ENCODE data around the gene AFG3L2.
A peak's percentile ranks its signal among the peaks of the same experiment; 100 is the strongest.
"Not testable (repeated sequence)": the region's sequence is repeated elsewhere in the genome, so short reads cannot be mapped to it uniquely, and the experiment has no call there.

Gene AFG3L2

DNA sequence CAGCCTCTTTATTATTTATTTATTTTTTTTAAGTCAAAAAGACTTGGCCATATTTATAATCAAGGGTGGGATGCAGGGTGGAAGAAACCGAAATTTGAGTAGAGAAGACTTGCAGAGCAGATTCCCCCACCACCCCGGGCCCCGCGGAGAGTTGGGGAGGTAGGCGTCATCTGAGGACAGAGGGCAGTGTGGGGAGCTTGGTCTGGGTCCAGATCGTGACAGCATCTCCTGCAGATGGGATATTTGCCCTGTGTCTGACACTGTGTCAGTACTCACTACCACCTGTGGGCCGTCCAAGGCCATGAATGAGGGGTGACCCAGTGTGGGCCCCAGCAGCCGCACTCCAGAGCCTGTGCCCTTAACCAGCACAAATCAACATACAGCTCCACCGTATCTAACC is 20.2 kb upstream of the AFG3L2 start:
- DNase-seq (ENCODE audit: low read depth, low spot score) = no peak

DNA sequence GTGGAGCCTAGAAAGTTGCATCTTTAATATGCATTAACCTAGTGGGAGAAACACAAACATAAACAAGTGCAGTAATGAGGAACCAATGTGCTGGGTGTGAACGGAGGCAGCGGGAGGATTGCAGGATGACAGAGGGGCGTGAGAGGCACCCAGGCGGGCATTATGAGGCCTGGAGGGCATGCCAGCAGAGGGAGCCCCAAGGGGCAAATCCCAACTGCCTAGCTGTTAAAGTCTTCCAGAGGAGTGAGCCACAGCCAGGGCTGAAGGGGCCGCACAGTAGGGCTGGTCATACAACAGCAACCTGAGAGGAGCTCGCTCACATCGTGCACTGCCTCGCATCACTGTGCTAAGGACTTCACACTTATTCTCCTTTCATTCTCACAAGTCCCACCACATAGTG is 17.4 kb upstream of the AFG3L2 start:
- DNase-seq (ENCODE audit: low read depth, low spot score) = no peak

DNA sequence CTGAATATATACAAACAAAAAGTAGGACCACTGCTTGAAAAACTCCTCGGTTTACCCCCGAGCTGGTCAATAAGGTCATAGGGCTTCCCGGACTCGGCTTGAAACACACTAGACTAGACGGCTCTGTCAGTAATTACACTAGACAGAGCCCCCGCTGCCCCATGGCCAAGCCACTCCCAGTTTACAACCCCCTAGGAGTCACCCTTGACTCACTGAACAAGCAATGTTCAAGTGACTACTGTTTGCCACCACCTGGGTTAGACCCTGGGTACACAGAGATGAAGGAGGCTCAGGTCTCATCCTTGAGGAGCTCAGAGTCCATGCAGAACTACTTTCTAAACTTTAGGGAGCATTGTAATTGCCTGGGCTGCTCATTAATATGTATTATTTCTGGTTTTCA is 17.0 kb upstream of the AFG3L2 start:
- DNase-seq (ENCODE audit: low read depth, low spot score) = no peak

DNA sequence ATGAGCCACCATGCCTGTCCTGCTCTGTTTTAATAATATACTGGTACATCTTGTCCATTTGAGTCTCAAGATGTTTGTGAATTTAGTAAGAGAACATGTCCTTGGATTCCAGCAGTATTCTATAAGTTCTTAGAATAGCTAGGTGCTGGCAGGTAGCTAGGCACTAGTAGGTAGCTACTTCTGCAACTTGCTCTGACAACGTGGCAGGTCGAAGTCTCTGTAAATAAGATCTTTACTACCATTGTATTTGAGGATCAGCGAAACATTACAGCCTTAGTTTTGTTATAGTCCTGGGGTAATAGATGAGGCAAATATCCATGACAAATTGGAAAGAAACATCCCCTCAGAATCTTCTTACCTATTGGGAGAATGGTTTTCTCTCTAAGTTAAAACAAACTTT is 16.5 kb upstream of the AFG3L2 start:
- no peak for DNase-seq (ENCODE audit: low read depth, low spot score)

DNA sequence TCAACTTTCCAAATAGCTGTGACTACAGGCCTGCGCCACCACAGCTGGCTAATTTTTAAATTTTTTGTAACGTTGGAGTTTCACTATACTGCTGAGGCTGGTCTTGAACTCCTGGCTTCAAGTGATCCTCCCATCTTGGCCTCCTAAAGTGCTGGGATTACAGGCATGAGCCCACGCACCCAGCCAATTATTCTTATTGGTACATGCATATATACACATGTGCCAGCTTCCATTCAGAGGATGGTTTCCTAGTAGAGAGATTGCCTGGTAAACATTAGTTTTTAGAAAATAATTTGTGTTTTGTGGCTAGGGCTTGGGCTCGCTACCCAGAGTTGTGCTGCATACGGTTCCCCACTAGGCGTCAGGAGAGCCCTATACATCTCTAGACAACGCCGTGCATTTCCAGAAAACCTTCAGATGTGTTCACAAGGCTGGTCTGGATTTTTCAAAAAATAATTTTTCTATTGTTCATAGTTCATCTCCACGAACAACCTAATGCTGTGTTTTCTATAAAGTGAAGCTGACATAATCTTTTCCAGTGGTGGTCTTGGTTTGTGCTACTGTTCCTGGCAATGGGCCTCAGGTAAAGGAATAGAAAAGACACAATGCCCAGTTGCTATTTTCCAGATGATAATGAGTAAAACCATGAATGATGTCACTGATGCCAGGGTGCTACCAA is 14.6 kb upstream of the AFG3L2 start:
- DNase-seq (ENCODE audit: low read depth, low spot score) = peak; percentile 46

DNA sequence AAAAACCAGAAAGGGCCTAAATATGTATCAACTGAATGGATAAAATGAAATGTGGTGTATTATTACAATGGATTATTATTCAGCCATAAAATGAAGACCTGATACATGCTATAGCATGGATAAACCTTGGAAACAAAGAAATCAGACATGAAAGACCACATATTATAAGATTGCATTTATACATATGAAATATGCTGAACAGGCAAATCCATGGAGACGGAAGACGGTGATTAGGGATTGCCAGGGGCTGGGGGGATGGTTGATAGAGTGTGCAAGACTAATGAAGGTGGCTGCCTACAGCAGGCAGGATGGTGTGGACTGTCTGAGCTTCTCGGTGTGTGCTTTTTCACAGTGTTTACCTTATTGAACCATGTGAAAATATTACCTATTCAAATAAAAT is 11.4 kb upstream of the AFG3L2 start:
- DNase-seq (ENCODE audit: low read depth, low spot score) = no peak

DNA sequence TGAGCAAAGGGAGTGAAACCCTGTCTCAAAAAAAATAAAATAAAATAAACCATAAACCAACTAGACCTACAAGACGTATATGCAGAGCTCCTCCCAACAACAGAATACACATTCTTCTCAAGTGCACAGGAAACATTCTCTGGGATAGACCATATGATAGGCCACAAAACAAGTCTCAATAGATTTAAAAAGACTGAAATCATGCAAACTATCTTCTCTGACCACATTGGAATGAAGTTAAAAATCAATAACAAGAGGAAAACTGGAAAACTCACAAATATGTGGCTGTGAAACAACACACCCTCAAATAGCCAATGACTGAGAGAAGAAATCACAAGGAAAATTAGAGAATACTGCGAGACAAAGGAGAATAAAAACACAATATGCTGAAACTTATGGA is 7.2 kb upstream of the AFG3L2 start:
- DNase-seq (ENCODE audit: low read depth, low spot score) = no peak

DNA sequence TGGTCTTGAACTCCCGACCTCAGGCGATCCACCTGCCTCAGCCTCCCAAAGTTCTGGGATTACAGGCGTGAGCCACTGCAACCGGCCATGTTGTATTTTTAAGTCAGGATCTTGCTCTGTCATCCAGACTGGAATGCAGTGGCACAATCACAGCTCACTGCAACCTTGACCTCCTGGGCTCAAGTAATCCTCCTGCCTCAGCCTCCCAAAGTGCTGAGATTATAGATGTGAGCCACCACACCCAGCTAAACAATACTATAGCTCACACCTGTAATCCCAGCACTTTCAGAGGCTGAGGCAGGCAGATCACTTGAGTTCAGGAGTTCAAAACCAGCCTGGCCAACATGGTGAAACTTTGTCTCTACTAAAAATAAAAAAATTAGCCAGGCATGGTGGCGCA is 6.7 kb upstream of the AFG3L2 start:
- DNase-seq (ENCODE audit: low read depth, low spot score) = not testable (repeated sequence)

DNA sequence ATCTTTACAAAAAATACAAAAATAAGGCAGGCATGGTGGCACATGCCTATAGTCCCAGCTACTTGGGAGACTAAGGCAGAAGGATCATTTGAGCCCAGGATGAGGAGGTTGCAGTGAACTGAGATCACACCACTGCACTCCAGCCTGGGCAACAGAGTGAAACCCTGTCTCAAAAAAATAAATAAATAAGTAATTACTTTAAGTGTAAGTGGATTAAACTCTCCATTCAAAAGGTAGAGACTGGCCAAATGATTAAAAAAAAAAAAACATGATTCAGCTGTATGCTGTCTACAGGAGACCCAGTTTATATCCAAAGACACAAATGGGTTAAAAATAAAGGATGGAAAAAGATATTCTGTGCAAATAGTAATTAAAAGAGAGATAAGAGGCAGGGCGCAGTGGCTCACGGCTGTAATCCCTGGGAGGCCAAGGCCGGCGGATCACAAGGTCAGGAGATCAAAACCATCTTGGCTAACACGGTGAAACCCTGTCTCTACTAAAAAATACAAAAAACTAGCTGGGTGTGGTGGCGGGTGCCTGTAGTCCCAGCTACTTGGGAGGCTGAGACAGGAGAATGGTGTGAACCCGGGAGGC is 5.3 kb upstream of the AFG3L2 start:
- DNase-seq (ENCODE audit: low read depth, low spot score) = not testable (repeated sequence)

DNA sequence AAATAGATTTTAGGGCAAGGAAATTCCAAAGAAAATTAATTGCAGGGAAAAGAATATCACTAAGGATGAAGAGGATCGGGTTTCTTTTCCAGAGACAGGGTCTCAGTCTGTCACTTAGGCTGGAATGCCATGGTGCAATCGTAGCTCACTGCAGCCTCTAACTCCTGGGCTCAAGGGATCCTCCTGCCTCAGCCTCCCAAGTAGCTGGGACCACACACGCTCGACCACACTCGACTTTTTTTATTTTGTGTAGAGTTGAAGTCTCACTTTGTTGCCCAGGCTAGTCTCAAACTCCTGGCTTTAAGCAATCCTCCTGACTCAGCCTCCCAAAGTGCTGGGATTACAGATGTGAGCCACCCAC is 1.2 kb upstream of the AFG3L2 start:
- peak; percentile 52 for DNase-seq (ENCODE audit: low read depth, low spot score)

DNA sequence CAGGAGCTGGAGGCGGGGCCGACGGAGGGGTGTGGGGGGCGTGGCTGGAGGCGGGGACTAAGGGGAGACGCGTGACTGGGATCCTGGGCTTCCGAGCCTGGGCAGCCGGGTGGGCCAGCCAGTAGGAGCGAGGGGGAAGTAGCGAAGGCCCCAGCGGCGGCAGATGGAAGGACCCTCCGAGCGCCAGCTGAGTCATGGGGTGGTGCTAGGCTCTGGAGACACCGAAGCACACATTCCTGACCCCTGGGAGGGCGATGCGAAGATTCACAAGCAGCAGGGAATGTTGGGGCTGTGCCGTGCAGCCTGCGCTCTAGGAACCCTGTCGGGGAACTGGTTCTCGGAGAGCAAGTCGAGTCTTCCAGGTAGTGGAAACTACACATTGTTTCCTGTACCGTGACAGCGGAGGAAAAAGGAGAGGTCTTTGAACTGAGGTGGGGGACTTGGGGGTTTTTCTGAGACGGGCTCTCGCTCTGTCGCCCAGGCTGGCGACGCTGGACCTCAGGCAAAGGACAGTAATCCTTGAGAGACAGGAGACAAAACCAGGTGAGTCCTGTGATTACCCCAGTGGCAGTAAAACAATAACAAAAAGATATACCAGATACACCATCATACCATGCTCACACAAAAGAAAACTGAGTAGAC is 650 bp upstream of the AFG3L2 start:
- peak; percentile 100 for DNase-seq (ENCODE audit: low read depth, low spot score)

DNA sequence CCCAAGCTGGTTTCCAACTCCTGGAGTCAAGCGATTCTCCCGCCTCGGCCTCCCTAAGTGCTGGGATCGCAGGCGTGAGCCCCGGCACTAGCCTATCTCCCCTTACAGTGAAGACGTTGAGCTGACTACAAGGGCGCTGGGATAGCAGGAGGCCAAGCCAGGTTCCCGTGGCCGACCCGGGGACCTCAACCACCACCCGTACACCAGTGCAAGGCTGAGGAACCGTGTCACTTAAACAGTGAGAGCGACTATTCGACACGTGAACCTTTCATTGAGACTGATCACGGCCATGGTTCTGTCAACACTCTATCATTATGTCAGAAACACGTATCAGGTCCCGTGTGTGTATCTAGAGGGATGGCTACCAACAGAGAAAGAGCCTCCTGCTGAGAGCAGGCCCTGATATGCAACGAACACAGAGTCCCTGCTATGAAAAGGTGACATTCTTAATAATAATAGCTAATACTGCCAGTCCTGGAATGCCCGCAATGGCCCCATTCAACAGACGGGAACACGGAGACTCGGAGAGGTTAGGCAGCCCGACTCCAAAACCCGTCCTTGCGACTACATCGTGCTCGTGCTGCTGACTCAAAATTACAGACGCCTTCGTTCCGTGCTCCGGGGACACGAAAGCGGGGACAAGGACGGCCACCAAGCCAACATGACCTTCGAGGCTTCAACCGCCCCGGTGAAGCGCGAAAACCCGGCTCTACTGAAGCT is 833 bp downstream of the AFG3L2 start:
- peak; percentile 54 for DNase-seq (ENCODE audit: low read depth, low spot score)

DNA sequence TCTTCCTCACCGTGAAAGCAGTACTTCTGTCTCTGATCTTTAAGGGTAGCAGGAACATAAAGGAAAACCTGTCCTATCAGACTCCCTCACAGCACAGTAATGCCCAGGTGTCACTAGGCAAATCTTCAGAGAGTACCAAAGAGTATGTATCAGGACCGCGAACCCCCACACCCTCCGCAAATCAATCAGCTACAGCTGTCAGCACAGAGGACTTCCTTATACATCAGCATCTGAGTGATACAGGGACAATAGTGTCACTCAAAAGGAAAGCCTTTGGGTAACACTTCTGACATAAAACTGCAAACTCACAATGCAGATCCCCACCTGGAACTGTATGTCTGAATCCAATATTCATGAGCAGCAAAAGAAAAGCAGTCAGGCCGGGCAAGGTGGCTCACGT is 2.6 kb downstream of the AFG3L2 start:
- DNase-seq (ENCODE audit: low read depth, low spot score) = no peak

DNA sequence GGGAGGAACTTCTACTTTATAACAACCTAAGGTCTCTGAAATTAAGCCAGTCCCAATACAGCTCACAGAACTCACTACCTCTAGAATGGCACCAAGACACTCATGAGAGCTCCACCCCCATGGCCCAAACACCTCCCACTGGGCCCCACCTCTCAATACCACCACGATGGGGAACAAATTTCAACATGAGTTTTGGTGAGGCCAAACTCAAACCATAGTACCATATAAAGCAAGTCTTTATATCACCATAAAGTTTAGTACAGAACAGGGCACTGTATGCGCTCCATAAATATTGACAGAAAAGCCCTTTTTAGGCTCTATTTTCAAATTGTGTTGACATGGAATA is 3.3 kb downstream of the AFG3L2 start:
- no peak for DNase-seq (ENCODE audit: low read depth, low spot score)

DNA sequence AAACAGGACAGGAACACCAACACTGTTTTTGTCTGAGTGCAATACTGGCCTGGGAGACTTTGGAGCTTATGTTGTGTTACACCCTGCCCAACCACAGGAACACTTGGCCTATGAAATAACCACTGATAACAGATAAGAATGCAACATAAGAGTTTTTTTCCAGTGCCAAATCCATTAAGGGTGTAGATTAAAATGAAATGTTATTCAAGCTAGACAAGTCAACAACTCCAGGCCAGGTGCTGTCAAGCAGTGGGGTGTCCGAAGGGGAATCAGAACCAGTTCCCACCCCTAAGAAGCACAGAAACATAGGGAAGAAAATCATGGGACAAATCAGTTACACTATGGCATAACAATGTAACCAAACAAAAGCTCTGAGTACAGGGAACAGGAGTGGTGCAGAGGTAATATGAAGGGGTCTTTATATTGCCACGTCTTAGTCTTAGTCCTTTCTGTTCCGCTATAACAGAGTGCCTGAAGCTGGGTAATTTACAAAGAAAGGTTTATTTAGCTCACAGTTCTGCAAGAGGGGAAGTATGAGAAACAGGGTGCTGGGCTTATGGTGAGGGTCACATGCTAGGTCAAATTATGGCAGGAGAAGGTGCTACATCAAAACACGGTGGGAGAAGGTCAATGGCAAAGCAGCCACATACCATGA is 3.8 kb downstream of the AFG3L2 start:
- no peak for DNase-seq (ENCODE audit: low read depth, low spot score)

DNA sequence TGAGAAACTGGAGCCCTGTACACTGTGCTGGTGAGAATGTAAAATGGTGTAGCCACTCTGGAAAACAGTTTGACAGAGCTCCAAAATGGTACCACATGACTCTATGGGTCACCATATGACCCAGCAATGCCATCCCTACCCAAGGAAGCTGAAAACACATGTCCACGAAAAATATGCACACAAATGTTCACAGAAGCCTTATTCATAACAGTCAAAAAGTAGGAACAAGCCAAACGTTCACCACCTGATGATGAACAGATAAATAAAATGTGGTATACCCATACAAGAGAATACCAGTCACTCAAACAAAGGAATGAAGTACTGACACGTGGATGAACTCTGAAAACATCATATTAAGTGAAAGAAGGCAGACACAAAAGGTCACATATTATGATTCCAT is 4.6 kb downstream of the AFG3L2 start:
- DNase-seq (ENCODE audit: low read depth, low spot score) = no peak

DNA sequence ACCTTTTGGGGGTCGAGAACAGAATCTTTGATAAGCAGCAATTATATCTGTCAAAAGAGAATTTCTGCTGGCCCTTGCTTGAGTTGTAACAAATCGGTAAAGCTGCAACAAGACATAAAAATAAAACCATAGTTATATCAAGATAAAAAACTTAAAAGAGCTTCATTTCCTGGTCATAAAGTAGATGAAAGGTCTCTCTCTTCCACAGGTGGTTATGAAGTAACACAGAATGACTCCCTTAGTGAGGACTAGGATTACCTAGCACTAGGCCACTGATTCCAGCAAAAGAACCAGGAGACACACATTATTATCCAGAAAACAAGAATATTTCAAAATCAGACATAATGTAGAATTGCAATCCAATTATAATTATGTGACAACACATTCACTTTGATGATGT is 5.4 kb downstream of the AFG3L2 start:
- DNase-seq (ENCODE audit: low read depth, low spot score) = no peak

DNA sequence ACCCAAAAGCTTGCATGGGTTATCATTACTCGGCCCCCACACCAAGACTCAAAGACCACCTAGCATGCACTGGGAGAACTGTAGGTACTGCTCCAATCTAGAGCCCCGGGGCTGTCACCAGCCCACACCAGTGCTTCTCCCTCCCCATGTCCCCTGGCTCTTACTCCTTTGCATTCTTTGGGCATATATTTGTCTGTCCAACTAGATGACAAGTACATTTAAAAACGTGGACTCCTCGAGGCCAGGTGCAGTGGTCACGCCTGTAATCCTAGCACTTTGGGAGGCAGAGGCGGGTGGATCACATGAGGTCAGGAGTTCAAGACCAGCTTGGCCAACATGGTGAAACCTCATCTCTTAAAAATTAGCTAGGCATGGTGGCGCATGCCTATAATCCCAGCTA is 7.8 kb downstream of the AFG3L2 start:
- no peak for DNase-seq (ENCODE audit: low read depth, low spot score)

DNA sequence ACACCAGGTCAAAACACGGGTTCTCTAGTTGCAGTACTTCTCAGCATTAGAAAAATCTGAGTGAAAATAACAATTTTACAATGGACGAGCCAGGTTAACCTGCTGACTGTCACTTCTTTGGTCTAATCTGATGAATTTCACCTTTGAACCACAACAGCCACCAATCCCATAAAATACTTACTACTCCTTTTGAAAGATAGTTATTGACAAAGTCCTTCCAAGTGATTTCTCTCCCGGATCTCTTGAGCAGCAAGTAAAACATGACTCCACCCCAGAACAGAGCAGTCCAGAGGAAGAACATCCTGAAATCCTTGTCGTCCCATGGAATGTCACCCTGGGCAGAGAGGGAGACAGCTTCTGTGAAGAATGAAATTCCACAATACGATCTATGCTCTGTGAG is 10.2 kb downstream of the AFG3L2 start:
- no peak for DNase-seq (ENCODE audit: low read depth, low spot score)

DNA sequence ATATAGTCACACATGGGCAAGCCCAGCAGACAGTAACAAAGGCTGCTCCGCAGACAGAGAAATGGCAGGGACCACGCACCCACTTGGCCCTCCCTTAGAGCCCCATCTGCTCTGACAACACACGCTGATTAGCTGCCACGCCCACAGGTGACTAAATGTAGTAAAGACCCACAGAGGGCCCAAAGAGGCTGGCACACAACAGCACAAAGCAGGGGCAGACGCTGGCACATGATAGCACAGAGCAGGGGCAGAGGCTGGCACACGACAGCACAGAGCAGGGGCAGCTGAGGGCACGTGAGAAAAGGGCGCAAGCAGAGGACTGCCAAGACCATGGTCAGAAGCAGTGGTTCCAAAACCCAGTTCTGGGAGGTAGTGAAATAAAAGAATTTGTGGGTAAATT is 10.6 kb downstream of the AFG3L2 start:
- DNase-seq (ENCODE audit: low read depth, low spot score) = no peak

DNA sequence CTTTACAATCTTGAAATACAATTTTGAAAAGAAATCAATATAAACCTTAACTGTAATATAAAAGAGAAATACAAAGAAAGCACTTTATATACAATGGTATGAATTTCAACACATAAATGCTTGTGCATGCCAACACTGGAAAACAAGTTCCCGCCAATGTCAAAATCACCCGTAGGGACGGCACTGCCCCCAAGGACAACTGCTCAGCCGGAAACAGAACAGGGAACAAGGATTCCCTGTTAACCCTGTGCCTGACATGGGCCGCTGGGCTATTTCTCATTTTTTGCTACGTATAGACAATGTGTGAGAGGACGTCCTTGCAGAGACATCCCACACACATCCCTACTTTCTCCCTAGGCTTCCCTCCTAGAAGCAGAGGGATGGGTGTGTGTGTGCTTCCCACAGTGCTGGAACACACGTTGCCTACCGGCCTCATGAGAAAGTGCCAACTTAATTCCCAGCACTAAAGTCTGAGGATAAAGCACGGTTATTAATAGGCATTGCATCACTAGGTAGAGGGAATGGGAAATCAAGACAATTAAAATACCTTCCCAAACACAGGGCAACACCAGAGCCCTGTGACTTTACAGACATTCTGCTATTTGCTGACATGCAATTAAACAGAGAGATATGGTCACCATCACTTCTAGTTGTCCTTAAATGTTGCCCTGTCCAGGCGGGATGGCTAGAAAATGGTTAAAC is 14.4 kb downstream of the AFG3L2 start:
- DNase-seq (ENCODE audit: low read depth, low spot score) = no peak

All from ELF-1 (cell line).